ENCODE data around the gene SYNGR4.
"Not testable (repeated sequence)": the region's sequence is repeated elsewhere in the genome, so short reads cannot be mapped to it uniquely, and the experiment has no call there.

The SYNGR4 gene

DNA sequence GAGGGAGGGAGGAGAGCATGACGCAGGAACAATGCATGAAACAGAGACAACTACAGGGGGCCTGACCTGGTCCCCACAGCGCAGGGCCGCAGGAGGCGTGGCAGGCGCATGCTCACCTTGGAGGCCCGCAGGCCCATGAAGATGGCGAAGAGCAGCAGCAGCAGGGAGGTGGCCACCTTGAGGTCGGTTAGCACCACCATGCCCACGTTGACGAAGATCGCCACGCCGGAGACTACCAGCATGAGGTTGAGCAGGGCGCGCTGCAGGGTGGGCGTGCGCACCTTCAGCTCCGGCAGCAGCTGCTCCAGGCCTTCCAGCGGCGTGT lies 21.8 kb upstream of the SYNGR4 start:
- FAIRE-seq: no peak

DNA sequence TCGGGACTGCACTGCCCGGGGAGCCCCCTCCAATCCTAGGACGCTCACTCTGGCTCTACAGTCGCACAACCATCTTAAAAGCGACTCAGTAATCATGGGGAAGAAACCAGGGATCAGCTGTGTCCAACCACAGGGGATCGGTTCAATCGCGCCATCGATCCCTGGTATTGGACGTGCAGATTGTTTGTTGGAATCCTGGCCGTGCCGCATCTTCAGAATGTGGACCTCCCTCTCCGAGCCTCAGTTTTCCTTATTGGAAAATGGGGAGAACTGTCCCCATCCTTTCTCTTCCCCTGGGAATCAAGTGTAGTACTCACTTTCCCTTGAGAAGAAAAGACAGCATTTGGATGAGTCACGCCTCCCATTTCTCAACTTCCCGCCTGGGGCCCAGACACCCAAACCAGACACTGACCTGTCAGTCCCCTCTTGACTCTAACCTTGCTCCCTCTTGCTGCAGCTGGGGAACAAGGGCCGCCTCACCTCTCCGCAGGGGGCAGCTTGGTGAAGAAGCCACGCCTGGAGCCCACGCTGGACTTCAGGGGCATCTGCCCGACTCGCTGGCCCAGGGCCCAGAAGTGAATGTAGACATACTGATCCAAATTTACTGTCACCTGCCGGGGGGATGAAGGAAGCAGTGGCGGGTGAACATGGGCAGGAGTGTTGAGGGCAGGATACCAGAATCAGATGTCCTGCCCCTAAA lies 21.2 kb upstream of the SYNGR4 start:
- FAIRE-seq: no peak

DNA sequence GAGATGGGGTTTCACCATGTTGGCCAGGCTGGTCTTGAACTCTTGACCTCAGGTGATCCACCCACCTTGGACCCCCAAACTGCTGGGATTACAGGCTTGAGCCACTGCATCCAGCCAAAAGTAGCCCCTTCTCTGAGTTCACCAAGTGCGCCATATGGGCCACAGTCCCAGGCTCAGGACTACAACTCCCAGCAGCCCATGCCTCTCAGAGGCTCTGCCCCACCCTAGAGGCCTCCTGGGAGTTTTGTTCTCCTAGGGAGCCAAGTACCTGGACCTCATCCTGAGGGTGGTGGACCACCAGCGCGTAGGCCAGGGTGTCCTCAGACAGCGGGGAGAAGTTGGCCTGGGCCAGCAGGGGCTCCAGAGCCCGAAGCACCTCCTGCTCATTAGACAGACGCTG lies 19.3 kb upstream of the SYNGR4 start:
- no peak for FAIRE-seq

DNA sequence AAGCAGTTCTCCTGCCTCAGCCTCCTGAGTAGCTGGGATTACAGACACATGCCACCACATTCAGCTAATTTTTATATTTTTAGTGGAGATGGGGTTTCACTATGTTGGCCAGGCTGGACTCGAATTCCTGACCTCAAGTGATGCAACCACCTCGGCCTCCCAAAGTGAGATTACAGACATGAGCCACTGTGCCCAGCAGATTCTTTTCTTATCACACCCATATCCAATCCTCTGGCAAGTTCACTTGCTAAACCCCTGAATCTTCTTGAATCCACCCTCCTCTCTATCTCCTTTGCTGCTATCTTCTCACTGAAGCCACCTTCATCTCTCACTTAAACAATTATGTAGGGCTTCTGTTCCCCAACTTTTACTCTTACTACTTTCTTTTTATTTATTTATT lies 18.0 kb upstream of the SYNGR4 start:
- no peak for FAIRE-seq

DNA sequence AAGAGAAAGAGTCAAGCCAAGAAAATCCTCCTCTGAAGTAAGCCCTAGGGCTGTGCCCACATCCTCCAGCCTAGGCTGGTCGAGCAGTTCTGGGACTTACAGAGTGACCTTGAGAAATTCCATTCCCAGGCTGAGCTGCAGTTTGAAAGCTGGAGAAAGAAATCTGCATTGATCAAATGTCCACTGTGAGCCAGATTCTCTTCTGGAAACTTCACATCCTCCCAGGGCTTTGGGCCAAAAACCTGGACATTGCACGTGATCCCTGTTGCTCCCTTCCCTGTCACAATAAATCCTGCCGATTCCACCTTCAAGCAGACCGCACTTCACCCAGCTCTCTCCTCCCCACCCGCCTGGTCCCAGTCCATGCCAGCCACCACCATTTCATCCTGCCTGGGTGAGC lies 16.1 kb upstream of the SYNGR4 start:
- no peak for FAIRE-seq

DNA sequence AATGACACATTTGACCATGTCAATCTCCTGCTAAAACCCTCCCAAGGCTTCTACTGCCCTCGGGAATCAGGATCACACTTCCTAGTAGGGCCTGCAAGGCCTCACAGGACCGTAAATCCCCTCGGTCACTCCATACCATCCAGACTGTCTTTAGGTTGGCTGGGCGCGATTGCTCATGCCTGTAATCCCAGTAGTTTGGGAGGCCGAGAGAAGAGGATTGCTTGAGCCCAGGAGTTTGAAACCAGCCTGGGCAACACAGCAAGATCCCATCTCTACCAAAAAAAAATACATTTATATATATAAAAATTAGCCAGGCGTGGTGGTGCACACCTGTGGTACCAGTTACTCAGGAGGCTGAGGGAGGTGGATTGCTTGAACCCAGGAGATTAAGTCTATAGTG lies 15.4 kb upstream of the SYNGR4 start:
- no peak for FAIRE-seq

DNA sequence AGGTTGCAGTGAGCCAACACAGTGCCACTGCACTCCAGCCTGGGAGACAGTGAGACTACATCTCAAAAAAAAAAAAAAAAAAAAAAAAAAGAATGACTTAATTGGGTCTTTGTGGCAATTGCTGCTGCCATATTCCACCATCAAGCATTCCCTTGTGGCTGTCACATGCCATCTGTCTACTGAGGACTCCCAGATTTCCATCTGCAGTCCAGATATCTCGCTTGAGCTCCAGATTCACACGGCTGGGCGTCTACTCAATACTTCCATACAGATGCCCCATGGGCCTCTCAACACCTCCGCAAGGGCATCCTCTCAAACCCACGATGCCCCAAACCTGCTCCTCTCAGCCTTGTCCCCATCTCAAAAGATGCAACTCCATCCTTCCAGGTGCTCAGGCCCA lies 13.3 kb upstream of the SYNGR4 start:
- no peak for FAIRE-seq

DNA sequence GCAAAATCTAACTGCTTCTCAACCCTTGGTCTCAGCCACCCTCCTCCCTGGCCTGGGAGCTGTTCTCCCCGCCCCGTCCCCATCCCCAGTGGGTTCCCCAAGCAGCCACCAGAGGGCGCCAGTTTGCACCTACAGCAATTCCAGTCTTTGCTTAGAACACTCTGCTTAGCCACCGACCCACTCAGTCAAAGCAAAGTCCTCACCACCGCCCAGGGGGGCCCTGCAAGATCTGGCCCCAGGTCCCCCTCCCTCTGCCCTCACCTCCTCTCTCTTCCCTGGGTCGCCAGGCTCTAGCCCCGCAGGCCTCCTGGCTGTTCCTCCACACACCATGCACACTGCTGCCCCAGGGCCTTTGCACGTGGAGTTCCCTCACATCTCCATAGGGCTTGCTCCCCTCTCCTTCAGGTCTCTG lies 12.8 kb upstream of the SYNGR4 start:
- no peak for FAIRE-seq

DNA sequence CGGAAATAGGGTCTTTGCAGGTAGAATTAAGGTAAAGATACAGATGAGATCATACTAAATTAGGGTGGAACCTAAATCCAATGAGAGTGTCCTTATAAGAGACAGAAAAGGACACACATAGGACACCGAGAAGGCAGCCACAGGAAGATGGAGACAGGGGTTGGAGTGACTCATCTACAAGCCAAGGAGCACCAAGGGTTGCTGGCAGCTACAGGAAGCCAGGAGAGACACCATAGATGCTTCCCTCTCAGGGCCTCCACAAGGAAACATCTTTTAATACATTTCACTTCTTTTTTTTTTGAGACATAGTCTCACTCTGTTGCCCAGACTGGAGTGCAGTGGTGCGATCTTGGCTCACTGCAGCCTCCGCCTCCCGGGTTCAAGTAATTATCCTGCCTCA lies 10.5 kb upstream of the SYNGR4 start:
- no peak for FAIRE-seq

DNA sequence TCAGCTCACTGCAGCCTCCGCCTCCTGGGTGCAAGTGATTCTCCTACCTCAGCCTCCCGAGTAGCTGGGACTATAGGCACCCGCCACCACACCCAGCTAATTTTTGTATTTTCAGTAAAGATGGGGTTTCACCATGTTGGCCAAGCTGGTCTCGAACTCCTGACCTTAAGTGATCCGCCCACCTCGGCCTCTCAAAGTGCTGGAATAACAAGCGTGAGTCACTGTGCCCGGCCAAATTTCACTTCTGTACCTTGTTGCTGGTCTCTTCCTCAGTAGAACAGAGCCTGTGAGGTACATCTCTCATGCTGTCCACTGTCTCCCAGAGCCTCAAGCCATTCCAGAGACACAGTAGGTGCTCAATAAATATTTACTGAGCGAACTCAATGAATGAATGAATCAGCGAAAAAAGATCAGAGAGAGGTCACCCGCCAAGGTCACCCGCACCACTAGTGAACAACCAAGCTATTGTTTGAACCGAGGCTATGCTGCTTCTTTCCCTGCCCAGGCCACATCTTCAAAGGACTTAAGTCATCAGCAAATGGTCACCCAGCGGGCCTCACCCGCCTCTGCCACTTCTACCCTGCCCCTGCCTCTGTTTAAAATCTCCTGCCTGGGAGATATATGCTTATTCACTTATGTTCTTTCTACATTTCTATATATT lies 9.7 kb upstream of the SYNGR4 start:
- no peak for FAIRE-seq

DNA sequence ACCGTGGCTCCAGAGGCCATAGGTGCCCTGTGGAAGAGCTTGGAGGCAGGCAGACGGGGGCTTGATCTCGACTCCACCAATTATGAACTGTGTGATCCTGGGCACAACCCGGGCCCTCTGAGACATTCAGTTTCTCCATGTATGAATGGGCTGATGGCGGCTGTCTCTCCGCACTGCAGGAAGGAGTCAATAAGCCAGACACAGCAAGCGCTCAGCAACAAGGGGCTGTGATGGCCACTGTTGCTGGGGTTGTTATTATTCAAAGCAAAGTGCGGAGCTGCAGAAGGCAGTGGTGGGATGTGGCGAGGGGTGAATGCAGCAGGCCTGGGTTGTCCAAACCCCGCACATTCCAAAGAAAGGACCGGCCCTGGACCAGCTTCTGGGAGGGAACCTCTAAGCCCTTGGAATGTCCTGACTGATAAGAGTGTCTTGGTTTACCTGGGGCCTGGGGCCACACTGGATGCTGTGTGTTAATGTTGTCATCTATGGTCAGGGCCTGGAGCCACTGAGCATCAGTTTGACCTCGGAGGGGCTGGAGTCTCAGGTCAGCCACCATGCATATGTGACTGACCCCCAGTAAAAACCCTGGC lies 8.7 kb upstream of the SYNGR4 start:
- no peak for FAIRE-seq

DNA sequence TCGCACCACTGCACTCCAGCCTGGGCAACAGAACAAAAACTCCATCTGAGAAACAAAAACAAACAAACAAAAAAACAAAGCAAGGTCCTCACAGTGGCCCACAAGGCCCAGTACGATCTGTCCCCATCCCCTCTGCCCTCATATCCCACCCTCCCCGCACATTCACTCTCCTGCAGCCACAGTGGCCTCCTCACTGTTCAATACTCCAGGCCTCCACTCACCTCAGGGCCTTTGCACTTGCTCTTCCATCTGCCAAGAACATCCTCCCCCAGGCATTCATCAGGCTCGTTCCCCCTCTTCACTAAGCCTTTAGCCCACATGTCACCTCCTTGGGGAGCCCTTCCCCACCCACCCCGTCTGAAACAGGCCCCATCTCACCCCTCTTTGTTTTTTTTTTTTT lies 5.0 kb upstream of the SYNGR4 start:
- FAIRE-seq: no peak

DNA sequence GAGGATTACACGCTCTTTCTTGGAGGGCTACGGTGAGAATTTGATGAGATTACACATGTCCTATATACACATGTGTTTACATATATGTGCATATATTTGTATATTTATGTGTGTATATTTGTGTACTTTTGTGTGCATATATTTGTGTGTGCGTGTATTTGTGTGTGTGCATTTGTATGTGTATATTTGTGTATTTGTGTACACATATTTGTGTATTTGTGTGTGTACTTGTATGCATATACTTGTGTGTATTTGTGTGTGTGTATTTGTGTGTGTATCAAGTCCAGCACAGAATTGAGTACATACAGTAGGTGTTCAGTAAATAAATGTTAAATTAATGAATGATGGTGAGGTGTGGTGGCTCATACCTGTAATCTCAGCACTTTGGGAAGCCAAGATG lies 2.3 kb upstream of the SYNGR4 start:
- FAIRE-seq: no peak

DNA sequence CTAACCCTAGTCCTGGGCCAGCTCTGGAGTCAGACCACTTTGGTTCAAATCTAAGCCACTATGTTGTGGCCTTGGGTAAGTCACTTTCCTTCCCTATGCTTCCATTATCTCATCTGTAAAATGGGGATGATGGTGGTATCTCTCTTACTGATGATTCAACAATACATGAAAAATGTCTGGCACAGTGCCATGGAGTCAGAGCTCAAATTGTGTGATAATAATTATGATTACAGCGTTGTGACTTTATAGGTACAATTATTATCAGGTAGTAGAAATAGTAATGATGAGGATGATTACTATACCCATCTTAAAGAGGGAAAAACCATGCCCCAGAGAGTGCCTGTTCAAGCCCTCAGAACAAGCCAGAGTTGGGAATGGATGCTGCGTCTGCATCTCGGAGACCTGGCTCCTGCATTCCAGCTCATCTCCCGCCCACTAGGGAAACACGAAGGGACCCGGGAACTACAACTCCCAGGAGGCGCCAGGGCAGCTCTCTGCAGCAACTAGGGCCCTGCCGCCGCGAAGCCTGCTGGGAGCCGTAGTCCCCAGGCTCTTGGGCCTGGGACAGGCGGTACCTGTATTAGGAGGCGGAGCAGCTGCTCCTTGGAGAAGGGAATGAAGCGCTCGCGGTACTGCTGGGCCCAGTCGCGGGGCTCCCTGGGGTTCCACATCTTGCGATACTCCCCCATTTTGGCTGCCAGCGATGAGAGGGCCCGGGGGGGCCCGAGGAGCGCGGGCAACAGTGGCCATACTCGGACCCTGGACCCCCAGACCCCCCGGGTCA lies 1.3 kb upstream of the SYNGR4 start:
- peak; percentile 96 for FAIRE-seq

DNA sequence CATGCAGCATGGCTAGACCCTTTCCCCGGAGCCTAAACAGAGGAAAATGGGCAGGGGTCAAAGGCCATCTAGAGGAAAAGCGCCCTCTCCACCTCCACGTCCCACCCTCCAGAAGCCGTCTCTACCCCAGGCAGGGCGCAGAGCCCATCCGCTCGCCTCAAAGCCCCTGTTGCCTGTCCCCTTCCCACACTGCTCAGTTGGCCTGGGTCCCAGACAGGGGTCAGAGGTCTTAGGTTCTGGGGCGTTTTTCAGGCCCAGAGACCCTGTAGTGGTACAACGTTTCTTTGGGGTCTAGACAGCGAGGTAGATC lies 712 bp upstream of the SYNGR4 start:
- no peak for FAIRE-seq

DNA sequence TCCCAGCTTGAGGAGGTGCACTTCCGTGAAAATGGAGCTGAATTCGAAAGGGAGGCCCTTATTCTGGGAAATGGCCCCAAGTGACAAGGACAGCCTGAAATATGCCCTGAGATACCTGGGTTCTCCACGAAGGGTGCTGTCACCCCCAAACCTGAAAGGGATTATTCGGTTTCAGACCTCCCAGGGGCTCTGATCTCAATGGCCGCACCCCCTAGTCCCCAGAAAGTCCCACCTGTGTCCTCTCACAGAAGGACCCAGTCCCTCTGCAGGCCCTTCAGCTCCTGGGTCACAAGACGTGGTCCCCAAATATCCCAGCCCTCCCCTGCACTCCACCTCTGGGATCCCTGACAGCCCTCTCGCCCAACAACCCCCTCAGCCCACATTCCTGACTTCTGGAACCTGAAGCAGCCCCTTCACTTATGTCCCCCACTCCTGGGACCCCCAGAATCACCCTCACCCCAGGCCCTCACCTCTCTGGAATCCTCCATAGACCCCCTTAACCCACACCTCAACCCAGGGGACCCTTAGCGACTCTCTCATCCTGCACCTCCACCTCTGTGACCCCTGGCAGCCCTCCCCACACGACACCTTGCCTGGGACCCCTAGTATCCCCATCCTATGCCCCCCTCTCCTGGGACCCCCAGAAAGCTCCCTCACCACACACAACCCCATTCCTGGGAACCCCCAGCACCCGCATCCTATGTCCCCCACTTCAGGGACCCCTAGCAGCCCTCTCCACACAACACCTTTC lies 606 bp downstream of the SYNGR4 start:
- FAIRE-seq: no peak

DNA sequence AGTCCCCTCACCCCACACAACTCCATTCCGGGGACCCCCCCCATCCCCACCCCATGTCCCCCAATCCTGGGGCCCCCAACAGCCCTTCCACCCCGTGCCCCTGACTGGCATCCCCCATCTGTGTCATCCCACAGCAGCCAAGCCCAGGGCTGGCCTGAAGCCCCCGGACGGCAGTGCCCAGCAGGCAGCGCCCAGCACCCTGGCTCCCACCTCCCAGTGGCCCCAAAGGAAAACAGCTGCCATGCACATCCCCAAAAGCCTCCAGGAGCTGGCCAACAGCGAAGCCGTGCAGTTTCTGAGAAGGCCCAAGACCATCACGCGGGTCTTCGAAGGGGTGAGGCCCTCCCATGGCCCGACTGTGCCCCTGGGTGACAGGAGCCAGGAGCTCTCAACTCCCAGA lies 1.4 kb downstream of the SYNGR4 start:
- no peak for FAIRE-seq

DNA sequence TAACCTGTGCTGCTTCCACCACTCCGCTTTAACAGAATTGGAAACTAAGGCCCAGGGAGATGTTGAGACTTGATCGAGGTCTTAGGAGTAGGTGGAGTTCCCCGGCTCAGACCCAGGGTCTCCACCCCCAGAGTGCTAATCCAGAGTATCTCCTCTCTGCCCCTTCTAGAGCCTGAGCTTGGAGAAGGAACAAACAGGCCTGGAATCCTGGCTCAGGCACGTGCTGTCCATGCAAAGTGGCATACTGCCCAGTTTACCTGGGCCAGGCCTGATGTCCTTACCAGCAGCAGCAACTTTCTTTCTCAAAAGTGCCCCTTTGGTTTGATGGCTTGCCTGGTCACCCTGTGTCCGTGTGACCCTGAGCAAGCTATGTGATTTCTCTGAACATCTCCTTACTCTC lies 3.7 kb downstream of the SYNGR4 start:
- no peak for FAIRE-seq

DNA sequence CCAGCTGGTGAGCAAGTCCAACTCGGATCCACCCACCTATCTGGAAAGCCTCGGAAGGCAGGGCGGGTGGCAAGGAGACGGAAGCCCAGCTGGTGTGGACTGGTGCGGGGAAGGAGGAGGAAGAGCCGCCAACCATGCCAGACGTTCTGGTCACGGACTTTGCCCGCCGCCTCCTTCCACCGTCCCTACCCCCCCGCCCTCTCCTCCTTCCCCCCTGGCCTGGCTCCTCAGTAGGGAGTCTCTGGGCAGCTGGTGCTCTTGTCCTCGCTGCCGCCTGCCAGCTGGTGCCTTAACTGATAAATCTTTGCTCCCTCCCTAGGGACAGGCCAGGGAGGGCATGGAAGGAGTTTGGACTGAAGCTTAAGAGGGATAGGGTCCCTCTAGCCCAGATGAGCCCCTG lies 4.8 kb downstream of the SYNGR4 start:
- no peak for FAIRE-seq

DNA sequence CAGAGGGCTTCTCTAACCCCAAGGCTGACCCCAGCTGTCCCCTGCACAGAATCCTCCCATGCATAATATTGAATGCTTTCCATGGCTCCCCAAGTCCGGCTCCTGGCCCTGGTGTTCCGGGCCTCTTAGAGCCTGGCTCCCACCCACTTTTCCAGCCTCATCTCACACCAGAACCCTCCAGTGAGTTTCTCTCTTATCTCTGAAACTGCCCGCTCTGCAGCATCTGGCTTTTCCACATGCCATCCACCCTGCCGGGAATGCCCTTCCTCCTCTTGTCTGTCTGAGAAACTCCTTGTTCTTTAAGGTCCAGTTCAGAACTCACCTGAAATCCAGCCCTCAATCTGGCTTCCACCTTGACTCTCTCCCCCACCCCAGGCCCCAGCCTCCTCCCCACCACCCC lies 6.8 kb downstream of the SYNGR4 start:
- FAIRE-seq: no peak

DNA sequence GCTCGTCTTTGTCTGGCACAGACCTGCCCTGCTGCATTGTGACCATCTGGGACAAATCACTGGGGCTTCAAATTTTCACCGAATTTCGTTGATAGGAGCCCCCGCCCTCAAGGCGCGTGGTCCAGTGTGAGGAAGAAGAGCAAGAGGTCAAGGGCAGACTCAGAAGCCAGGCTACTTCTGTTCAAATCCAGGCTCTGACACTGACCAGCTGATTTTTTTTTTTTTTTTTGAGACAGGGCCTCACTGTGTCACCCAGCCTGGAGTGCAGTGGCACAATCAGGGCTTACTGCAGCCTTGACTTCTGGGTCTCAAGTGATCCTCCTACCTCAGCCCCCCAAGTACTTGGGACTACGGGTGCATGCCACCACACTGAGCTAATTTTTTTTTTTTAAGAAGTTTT lies 7.2 kb downstream of the SYNGR4 start:
- FAIRE-seq: no peak

DNA sequence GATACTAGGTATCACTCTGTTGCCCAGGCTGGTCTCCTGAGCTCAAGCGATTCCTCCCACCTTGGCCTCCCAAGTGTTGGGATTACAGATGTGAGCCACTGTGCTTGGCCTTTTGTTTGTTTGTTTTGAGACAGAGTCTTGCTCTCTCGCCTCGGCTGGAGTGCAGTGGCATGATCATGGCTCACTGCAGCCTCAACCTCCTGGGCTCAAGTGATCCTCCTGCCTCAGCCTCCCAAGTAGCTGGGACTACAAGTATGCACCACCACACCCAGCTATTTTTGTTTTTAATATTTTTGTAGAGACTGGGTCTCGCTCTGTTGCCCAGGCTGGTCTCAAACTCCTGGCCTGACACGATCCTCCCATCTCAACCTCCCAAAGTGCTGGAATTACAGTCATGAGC lies 7.6 kb downstream of the SYNGR4 start:
- not testable (repeated sequence) for FAIRE-seq

DNA sequence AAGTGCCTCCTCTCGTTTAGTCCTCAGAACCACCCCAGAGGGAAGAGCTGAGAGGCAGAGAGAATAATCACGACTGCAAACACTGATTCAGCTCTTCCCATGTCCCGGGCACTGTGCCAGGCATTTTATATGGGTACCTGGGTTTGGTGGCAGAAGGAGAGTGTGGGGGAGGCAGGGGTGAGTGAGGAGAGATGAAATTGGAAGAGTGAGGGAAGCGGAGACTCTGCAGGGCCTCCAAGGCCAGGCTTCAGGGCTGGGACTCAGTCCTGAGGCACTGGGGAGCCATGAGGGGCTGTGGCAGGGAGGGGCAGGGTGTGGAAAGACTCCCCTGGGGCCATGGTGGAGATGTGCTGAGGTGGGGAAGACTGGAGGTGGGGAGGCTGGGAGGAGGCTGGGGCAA lies 8.7 kb downstream of the SYNGR4 start:
- FAIRE-seq: no peak

DNA sequence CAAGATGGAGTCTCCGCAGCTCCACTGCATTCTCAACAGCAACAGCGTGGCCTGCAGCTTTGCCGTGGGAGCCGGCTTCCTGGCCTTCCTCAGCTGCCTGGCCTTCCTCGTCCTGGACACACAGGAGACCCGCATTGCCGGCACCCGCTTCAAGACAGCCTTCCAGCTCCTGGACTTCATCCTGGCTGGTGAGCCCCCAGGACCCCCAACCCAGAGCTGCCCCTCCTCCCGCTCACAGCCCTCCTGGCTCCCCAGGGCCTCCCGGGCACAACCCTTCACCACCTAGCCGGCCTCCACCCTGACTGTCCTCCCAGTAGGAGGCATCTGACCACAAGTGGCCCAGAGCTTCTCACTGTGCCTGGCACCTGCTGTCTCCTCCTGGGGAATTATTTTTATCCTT lies 9.4 kb downstream of the SYNGR4 start:
- FAIRE-seq: no peak
